CD4-positive, alpha-beta T cell treated with Interferon alpha-2 for 1 hour (primary cell): ENCODE measurements around the gene ATP1B3.
"Not testable (repeated sequence)": the region's sequence is repeated elsewhere in the genome, so short reads cannot be mapped to it uniquely, and the experiment has no call there.

Source experiments
- DNase-seq, 2 donors: peaks; one replicate each; pipeline ENCODE4 v3.0.0-alpha.2; 2020 to 2022

ATP1B3 gene

GRCh38 chr3:141909408-141909807, 33.0 kb downstream of the ATP1B3 start:
- DNase-seq: no peak

DNA sequence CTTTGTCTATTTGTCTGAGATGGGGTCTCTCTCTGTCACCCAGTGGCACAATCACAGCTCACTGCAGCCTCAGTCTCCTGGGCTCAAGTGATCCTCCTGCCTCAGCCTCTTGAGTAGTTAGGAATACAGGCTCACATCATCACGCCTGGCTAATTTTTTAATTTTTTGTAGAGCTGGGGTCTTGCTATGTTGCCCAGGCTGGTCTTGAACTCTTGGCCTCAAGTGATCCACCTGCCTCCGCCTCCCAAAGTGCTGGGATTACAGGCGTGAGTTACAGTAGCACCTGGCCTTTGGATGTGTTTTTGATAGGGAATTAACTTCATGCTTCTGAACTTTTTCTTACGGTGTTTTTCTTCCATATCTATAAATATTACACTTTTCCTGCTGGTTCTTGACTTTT, 33.5 kb downstream of the ATP1B3 start:
- DNase-seq: not testable (repeated sequence)

DNA sequence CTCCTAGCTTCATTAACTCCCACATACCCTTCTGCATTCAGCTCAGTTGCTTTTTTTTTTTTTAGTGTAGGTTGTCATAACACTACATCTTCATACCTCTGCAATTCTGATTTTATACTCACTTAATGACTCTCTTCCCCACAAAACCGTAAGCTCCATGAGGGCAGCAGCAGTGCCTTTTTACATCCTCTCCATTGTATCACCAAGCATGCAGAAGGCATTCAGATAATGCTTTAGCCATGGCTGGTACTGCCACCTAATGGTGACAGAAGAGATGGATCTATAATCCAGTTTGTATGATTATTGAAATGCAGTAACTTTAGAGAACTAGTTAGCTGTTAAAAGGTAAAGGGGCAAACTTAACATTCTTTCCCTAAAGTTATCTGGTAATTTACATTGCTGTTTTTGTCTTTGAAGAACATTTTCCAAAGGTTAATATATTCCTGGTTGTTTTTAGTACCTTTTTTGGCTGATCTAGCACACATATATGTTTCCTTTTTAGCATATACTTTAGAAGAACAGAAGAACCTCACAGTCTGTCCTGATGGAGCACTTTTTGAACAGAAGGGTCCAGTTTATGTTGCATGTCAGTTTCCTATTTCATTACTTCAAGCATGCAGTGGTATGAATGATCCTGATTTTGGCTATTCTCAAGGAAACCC, 36.8 kb downstream of the ATP1B3 start:
- DNase-seq: peak; percentile 56 to 83

DNA sequence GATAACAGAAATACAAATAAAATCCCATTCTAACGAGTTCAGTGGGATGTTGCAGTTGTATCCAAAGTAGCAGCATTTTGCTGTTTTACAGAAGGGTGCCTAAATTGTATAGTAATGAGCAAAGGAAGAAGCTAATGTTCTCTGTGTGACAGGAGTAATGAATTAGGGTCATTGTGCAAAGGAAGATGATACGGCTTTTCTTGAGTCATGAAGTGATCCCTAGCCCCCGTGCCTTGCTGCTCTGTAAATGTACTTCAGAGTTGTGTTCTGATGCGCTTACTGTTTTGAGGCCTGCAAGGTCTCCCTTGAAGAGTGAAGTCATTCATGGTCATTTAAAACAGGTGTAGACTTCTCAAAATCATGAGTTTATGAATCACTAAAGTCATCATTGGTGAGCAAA, 37.9 kb downstream of the ATP1B3 start:
- no peak for DNase-seq

- DNase-seq: no peak
Measured at GRCh38 chr3:141915016-141915415, 38.6 kb downstream of the ATP1B3 start.

GRCh38 chr3:141915766-141916165, 39.3 kb downstream of the ATP1B3 start:
- DNase-seq: no peak

DNA sequence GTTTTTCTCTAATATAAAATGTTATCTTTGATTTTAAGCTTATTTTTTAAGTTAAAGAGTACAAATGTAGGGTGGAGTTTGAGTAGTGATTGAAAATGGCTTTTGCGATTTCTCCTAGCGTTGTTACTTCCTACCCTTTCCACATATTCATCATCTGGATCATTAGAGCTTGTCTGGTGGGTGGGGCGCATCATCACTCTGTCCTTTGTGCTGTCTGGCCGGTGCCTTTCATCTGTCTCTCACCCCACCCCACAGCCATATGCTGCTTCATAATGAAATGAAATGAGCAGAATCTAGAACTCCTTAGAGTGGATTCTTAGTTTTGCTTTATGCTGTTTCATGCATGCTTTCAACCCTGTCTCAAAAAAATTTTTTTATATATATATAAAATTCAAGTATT, 44.3 kb downstream of the ATP1B3 start:
- DNase-seq: no peak

- no peak for DNase-seq
Measured at GRCh38 chr3:141921316-141921715, 44.9 kb downstream of the ATP1B3 start.

- DNase-seq: not testable (repeated sequence)
Measured at GRCh38 chr3:141925677-141926076, 49.2 kb downstream of the ATP1B3 start.

DNA sequence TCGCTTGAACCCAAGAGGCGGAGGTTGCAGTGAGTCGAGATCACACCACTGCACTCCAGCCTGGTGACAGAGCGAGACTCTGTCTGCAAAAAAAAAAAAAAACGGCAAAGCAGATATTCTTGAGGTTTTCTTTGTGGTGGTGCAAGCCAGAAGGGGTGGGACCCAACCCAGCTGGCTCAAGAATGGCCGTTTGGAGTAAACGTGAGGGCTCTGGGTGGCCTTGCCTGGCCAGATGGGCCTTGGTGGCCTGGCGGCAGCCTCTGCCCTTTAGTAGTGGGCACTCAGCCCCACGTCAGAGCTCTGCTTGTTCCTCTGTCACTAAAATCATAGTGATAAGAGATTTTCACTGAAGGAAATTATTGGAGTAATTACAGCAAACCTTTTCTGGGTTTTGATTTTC, 50.5 kb downstream of the ATP1B3 start:
- no peak for DNase-seq

DNA sequence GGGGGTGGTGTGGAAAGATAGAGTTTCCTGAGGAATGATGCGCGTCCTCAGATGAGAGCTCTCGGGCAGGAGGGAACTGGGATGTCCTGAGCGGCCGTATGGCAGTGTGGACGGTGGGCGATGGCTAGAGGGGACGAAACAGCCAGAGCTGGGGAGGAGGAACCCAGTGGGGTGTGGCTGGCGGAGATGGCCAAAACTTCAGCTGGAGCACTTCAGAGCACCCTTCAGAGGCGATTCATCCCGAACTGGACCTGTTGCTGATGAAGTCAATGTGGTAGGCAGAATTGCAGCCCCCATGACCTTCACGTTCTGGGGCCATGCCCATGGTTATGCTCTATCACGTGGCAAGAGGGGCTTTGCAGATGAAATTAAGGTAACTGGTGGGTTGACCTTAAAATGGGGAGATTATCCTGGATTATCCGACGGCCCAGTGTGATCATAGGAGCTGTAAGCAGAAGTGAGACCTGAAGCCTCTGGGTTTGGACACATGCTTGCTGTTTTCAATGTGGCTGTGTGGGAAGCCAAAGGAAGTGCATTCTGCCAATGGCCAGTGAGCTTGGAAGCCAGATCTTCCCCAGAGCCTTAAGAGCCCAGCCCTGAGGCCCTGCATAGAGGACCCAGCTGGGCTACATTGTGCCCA, 52.3 kb downstream of the ATP1B3 start:
- no peak for DNase-seq

GRCh38 chr3:141929341-141929995, 53.0 kb downstream of the ATP1B3 start:
- DNase-seq: no peak

GRCh38 chr3:141930801-141931200, 54.4 kb downstream of the ATP1B3 start:
- no peak for DNase-seq

GRCh38 chr3:141933421-141934300, 57.2 kb downstream of the ATP1B3 start:
- no peak for DNase-seq

- no peak for DNase-seq
Measured at GRCh38 chr3:141934354-141934753, 57.9 kb downstream of the ATP1B3 start.

- no peak for DNase-seq
Measured at GRCh38 chr3:141938011-141938500, 61.6 kb downstream of the ATP1B3 start.

DNA sequence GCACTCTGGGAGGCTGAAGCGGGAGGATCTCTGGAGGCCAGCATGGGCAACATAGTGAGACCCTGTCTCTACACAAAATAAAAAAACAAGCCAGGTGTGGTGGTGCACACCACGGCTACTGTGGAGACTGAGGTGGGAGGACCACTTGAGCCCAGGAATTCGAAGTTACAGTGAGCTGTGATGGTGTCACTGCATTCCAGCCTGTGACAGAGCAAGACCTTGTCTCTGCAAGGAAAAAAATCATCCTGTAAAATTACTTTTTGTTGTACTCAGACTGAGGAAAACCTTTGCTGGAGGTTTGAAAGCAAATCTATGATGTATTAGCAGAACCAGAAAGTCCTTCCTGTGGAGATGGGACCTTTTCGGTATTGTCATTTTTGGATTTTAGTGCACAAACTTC, 63.3 kb downstream of the ATP1B3 start:
- no peak for DNase-seq

- DNase-seq: no peak
Measured at GRCh38 chr3:141940194-141940776, 63.8 kb downstream of the ATP1B3 start.

- no peak for DNase-seq
Measured at GRCh38 chr3:141941093-141941492, 64.7 kb downstream of the ATP1B3 start.

DNA sequence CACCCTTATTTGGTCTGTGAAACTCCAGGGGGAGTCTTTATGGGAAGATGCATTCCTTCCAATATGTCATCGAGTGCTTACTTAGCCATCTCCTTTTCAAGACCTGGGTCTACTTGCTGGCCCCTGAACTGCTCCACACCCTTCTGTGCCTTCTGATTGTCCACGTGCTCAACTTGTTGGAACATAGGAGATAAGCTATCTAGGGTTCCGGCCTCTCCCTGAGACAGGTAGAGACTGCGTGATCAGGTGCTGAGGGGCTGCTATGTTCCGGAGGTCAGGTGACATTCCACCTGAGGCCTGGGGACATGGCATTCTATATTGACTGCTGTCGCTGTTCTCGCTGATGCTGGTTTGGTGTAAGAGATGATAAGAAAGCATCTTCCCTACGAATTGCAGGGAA, 65.6 kb downstream of the ATP1B3 start:
- DNase-seq: no peak

- no peak for DNase-seq
Measured at GRCh38 chr3:141945726-141946485, 69.5 kb downstream of the ATP1B3 start.

DNA sequence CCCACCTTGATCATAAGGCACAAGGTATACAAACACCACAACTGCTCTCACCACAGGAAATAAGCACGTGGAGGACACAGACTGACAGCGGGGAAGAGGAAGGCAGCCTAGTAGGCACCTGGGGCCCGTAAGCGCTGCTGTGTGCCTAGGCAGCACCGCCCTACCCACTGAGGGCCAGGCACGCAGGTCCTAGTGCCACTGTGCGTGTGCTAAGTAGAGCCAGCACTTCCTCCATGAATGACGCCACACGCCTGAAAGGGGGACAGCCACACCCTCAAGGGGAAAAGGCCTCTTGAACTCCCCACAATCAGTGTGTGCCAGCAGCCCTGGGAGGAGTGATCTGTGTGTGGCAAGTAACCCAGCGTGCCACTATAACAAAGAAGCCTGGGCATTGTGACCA, 73.0 kb downstream of the ATP1B3 start:
- DNase-seq: no peak
